NCI-H1092 treated with DMSO at 0.1 percent for 48 hours (cell line): ENCODE data around the gene ERCC4.

ENCODE experiments used
- DNase-seq: peaks from one replicate; lab custom pipeline; 2025; lab: John Stamatoyannopoulos, UW

ERCC4 gene

DNA sequence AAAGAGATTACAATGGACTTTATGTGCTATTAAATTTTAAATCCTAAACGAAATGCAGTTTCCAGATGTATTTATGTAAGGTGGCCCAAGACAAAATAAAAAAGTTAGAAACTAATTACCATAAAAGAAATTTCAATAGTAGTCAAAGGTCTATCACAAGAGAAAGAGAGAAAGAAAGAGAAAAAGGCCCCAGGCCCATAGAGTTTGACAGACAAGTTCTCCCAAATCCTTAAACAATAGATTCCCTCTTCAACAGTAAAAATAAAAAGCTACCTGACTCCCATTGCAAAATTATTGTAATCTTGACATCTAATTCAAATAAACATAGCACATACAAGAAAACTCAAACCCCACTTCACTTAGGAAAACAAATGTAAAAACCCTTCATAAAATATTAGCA is 8.6 kb upstream of the ERCC4 start:
- DNase-seq = no peak

DNA sequence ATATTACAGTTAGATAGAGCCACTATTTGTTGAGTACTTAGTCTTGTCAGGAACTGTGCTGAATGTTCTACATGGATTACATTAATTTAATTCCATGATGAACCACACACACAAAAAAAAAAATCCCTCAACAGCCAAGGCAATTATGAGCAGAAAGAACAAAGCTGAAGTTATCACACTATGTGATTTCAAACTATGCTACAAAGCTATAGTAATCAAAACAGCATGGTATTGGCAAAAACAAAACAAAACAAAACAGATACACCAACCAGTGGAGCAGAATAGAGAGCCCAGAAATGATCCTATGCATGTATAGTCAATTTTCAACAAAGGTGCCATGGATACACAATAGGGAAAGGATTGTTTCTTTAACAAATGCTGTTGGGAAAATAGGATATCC is 8.1 kb upstream of the ERCC4 start:
- no peak for DNase-seq

DNA sequence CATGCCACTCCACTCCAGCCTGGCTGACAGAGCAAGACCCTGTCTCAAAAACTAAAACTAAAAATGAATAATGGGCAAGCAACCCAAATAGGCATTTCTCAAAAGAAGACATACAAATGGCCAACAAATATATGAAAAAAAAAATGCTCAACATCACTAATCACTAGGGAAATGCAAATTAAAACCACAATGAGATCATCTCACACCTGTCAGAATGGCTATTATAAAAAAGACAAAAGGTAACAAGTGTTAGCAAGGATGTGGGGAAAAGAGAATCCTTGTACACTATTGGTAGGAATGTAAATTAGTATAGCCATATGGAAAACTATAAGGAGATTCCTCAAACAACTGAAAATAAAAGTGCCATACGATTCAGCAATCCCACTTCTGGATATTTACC is 7.1 kb upstream of the ERCC4 start:
- no peak for DNase-seq

DNA sequence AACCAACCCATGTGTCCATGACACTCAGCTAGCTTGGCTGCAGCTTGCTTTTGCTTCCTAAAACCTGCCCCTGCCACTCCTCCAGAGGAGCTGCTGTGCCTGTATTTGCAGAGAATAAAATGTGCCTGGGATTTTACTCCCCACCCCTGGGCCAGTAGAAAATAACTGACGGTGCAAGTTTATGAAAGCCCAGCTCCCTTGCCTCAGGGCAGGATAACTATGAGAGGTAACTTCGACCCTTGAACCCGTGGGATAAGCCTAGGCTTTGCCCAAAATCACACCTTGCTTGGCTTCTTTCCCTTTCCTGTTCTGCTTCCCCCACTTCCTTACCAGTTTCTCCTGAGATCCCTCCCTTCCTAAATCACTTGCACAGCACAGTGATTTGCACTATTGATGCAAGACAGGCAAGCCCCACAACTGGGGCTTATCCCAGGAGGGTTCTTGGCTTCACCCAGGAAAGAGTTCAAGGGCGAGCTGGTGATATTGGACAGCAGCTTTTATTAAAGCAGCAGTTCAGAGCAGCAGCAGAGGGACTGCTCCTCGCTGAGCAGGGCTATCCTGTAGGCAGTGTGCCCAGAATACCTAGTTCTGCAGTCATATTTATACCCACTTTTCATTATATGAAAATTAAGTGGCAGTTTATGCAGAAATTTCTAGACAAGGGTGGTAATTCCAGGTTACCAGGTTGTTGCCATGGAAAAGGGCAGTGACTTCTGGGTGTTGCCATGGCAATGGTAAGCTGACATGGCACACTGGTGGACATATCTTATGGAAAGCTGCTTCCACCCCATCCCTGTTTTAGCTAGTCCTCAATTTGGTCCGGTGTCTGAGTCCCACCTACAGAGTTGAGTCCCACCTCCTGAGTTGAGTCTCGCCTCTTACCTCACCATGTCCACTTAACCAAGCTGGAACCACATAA is 6.3 kb upstream of the ERCC4 start:
- no peak for DNase-seq

DNA sequence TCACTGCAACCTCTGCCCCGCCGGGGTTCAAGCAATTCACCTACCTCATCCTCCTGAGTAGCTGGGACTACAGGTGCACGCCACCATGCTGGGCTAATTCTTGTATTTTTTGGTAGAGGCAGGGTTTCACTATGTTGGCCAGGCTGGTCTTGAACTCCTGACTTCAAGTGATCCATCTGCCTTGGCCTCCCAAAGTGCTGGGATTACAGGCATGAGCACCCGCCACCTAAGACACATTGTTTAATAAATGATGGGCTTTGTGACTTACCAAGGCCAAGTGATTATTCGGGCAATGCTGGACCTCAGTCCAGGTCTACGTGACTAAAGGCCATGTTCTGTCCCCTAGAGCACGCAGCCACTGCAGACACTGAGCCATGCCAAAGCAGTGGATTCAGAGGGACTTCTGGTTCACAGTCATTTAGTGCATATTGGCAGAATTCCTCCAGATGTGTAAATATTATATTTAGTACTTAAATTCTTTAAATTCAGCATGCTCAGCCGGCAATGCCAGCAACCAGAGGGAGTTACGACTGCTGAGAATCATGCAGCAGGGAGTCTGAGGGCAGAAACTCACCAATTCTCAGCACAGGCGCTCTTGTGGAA is 4.8 kb upstream of the ERCC4 start:
- no peak for DNase-seq

DNA sequence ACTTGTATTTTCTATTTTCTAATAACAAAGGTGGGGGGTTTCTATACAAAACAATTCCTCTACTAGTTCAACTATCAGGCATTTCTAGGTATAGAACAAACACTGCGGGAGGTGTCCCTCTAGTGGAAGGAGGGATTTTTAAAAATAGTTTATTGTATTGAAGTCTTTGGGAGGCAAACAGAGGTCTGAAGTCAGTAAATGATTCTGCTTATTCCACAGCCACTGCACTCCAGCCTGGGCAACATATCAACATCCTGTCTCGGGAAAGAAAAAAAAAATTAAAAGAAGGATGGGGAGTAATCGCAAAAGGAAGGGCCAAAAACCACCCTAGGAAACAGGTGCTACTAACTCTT is 648 bp upstream of the ERCC4 start:
- DNase-seq = peak; percentile 80

DNA sequence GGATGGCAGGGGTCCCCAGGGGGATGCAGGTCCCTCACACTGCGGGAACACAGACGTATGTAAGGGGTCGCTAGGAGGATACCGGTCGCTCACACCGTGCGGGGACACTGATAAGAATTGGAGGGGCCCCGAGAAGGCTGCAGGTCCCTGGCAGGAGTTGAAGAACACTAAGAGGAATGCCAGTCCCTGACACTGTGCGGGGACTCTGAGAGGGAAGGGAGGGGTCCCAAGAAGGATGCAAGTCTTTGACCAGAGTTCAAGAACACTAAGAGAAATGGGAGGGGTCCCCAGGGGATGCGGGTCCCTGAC is 510 bp downstream of the ERCC4 start:
- DNase-seq = no peak

DNA sequence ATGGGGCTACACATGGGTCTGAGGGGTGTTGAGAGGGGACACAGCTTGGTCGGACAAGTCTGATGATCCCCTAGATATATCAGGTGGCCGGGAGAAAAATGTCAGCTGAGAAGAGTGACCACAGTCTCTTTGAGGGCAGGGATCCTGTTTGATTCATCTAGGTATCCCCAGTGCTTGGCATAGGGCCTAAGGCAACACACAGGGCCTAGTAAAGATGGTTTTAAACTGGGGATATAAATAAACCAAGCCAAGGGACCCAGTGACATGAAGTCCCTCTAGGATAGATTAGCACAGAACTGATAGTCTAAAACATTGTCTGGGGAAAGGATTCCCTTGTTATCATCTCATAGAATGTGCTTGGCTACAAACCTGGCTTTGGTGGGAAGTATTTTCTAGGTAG is 1.4 kb downstream of the ERCC4 start:
- DNase-seq = no peak

DNA sequence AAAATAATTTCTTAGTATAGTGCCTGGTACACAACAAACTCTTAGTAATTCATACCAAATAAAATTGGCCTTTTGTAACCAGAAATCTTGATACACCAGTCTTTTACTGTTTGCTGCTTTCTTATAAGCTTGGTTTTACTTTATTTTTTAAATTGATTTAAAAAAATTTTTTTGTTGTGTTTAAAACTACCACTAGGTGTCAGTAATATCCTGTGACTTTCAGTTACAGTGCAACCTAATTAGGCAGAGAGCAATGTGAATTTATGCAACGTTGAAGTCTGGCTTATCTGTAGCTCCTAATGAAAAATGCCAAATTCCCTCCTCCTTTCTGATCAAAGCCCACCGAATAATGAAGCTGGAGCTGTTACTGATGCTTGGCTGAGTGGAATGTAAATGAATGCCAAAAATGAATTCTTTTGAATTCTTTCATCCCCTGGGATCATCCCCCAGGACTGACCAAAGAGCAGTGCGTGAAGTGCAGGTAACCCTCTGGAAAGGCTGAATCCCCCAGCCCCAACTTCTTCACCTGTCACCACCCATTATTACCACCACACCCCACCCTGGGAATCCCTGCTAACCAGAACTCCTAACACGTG is 3.8 kb downstream of the ERCC4 start:
- DNase-seq = peak; percentile 48

DNA sequence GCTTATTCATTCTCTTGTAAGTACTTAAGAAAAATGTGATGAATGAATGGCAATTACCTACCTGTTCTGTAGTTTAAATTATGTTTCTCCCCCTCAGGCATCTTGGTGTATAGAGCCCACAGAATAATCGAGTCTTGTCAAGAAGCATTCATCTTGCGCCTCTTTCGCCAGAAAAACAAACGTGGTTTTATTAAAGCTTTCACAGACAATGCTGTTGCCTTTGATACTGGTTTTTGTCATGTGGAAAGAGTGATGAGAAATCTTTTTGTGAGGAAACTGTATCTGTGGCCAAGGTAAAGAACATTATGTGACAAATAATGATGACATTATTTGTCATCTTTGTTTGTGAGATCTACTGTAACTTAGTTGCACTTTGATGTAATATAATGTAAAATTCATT is 6.5 kb downstream of the ERCC4 start:
- DNase-seq = no peak

DNA sequence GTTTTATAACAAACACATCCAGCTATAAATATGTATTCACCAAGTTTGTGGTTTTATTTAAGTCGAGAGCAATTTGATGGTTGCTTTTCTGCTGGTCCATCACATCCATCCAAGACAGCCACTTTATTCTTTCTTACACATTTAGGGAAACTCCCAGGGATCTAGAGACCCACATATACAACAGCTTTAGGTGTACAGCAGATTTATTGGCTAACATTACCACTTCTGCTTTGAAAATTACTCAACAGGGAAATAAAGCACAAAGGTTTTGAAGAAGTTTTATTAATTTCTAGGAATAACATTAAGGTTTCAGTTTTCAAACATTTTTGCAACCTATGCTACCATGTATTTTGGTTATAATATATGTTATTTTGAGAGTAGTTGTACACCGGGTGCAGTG is 6.9 kb downstream of the ERCC4 start:
- DNase-seq = no peak

DNA sequence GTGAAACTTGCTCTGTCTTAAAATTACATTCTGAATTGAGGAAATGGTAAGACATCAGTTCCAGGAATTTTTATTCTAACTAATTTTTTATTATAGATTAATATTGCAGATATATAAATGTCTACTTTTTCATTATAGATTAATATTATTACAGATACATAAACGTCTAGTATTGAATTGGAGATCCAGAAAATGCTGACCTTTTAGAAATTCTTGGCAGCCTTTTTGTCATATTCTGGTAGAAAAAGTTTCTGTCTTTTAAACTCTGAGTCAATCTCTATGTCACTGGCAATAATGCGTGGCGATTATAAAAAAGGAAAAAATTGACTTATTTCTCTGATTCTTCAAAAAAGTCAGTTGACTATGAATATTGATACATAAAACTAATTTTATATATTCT is 8.7 kb downstream of the ERCC4 start:
- no peak for DNase-seq

DNA sequence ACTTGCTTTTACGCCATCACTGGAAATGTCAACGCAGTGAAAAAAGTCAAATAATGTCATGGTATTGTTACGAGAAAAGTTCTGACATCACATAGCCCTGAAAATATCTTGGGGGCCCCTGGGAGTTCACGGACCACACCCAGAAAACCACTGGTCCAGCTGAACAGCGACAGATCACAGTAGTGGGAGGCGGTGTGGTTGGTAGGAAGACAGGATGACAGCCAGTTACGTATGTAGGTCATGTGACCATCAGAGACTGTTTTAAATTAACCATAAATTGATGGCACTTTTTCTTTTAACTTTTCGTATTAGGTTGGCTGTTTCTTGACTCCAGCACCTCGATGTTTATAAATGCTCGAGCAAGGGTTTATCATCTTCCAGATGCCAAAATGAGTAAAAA is 11.9 kb downstream of the ERCC4 start:
- DNase-seq = no peak

DNA sequence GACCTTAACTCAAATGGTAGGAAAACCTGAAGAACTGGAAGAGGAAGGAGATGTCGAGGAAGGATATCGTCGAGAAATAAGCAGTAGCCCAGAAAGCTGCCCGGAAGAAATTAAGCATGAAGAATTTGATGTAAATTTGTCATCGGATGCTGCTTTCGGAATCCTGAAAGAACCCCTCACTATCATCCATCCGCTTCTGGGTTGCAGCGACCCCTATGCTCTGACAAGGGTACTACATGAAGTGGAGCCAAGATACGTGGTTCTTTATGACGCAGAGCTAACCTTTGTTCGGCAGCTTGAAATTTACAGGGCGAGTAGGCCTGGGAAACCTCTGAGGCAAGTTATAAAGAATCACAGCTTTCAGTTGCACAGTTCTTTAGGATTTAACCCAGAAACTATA is 15.5 kb downstream of the ERCC4 start:
- no peak for DNase-seq

DNA sequence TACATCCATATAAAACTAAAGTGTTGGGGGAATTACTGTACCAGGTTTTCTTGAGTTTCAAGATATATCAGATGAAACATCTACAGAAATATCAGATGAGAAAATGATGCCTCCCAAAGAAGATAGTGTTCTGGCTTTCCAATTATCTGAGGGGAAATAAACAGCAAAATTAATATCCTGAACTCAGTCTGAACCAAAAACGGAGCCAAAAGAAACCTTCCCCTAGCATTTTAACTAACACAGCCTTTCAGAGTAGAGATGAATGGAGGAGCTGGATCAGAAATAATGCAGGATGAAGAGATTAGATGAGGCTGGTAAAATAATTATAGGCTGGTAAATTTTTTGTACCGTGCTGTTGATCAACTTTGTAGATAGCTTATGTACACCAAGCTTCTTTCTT is 16.2 kb downstream of the ERCC4 start:
- DNase-seq = no peak

DNA sequence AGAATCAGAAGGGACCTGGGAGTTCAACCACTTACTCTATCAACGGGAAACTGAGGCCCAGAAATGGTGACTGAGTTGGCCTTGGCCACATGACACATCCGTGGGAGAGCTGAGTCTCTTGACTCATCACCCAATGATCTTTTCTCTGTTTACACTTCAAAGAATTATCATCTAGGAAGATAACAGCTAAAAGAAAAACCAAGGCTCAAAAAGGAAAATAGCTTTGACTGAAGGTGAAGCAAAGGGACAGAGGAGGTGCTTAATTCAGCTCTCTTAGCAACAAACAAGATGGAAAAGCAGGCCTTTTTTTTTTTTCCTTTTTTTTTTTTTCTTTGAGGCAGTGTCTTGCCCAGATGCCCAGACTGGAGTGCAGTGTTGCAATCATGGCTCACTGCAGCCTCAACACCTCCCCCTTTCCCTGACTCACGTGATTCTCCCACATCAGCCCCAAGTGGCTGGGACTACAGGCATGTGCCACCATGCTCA is 16.7 kb downstream of the ERCC4 start:
- DNase-seq = no peak

DNA sequence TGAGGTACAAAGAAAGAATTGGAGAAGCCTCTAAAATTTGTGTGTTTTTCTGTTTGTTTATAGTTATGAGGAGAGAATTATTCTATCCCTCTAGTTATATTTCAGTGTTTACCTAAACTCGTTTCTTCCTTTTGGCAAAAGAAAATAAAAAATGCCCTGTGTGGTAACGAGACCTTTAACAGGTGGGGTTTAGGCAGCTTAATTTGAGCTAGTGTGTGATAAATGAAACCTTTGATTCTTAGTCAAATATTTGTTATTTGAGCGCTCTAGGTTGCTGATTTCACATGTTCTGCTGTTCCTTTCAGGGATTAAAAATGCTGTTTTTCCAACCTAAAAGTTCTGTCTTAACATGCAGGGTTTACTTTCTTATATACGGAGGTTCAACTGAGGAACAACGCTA is 17.5 kb downstream of the ERCC4 start:
- no peak for DNase-seq

DNA sequence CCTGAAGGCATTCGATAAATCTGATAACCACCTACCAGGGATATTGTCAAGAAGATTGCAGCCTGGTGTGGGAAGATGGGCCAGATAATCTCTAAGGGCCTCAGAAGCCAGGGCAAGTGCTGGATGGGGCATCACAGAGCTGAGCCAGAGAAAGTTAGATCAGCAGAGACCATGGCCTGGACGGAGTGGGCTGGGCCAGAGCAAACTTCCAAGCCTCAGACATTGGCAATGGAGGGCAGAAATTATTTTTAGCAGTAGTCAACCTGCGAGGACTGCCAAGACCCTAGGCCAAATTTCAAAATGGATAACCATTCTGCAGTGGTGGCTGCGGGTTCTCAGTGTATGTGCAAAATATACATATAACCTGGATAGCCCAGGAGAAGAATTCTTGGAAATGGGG is 18.5 kb downstream of the ERCC4 start:
- DNase-seq = no peak

DNA sequence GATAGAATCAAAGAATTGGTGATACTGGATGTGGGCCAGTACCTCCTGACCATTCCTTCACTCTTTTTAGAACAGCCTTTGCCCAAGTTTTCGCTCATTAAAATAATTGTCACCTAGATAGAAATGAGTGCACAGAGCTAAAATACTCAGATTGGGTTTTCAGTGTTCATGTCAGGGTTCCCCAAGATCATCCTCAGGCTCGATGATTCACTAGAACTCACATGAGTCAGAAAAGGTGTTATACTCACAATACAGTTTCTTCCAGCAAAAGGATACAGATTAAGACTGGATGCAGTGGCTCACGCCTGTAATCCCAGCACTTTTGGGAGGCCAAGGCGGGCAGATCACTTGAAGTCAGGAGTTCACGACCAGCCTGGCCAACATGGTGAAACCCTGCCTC is 19.9 kb downstream of the ERCC4 start:
- no peak for DNase-seq

DNA sequence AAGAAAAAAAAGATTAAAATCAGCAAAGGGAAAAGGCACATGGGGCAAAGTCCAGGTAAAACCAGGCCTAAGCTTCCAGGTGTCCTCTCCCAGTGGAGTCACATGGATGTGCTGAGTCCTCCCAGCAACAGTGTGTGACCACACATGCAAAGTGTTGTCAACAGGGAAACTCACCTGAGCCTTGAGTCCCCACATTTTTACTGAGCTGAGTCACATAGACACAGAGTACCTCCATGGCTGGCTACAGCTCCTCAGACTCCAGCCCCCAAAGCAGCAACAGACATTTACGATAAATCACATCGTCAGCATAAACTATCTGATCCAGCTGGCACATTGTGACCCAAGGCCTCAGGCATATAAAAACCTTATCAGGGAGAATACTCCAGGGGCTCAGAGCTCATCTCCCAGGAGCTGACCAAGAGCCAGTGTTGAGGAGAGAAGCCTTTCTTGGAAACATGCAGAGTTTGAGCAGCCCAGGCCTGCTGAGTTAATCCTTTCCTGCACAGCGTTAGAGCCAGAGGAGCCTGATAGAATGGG is 20.5 kb downstream of the ERCC4 start:
- no peak for DNase-seq

DNA sequence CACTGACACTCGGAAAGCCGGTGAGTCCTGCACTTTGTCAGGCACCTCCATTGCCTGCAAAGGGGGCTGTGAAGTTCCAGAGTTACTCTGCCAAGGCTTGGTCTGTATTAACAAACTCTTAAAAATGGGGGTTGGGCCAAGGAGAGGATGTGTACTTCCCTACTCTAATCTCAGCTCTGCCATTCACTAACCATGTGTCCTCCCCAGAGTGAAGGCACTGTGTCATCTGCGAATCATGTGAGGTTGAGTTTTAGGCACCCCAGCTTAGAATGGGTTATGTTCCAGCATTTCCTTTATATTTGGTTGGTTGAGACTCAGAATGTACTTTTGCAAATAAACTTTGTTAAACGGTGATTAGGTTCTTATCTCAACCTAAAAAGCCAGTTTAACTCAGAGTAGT is 24.9 kb downstream of the ERCC4 start:
- DNase-seq = no peak

DNA sequence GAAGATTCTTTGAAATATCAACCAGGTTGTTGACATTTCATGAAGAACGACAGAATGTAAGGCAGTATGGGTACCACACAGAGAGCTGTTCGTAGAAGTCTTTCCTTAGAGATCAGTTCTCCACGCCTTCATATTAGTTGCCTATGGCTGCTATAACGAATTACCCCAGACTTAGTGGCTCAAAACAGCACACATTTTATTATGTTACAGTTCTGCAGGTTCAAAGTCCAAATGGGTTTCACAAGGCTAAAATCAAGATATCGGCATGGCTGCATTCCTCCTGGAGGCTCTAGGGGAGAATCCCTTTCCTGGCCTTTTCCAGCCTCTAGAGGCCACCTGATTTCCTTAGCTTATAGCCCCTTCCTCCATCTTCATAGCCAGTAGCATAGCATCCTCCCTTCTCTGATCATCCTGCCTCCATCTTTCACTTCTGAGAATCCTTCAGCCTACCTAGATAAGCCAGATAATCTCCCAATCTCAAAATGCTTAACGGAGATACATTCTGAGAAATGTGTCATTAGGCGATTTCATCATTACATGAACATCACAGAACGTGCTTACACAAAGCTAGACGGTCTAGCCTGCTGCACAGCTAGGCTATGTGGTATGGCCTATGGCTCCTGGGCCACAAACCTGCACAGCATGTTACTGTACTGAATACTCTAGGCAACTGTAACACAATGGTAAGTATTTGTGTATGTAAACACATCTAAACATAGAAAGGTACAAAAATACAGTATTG is 26.0 kb downstream of the ERCC4 start:
- DNase-seq = no peak

DNA sequence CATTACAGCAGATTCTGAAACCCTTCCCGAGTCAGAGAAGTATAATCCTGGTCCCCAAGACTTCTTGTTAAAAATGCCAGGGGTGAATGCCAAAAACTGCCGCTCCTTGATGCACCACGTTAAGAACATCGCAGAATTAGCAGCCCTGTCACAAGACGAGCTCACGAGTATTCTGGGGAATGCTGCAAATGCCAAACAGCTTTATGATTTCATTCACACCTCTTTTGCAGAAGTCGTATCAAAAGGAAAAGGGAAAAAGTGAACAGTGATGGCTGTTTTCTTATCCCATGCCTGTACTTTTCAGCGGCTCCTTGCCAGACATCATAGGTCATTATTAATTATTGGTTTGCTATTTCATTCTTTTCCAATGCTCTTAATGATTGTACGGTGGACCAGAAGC is 28.1 kb downstream of the ERCC4 start:
- DNase-seq = no peak
